ENCODE data around the gene OR5AK2.

- TF ChIP-seq CTCF (IDR thresholded peaks at IDR 0.05; ENCODE audit: borderline replicate concordance, extremely low read depth, low read length, poor library complexity, severe bottlenecking) (no peak), EZH2 (IDR thresholded peaks at IDR 0.05; ENCODE audit: borderline replicate concordance, low read depth, low read length, severe bottlenecking) (no peak)
These were observed 2.0 kb downstream of the OR5AK2 start for GRCh38 chr11:56990702-56991101.
